HG02588 (cell line): Measurements from ENCODE around the gene TREM1.
"Not testable (repeated sequence)": the region's sequence is repeated elsewhere in the genome, so short reads cannot be mapped to it uniquely, and the experiment has no call there.

Source experiments
- ATAC-seq: cut with Tn5 transposase; IDR thresholded peaks from one replicate; pipeline ENCODE4 v1.9.1; 2021; ENCODE audit warnings: mild to moderate bottlenecking, moderate library complexity; ENCODE audit not compliant: unreplicated experiment

Gene TREM1

DNA sequence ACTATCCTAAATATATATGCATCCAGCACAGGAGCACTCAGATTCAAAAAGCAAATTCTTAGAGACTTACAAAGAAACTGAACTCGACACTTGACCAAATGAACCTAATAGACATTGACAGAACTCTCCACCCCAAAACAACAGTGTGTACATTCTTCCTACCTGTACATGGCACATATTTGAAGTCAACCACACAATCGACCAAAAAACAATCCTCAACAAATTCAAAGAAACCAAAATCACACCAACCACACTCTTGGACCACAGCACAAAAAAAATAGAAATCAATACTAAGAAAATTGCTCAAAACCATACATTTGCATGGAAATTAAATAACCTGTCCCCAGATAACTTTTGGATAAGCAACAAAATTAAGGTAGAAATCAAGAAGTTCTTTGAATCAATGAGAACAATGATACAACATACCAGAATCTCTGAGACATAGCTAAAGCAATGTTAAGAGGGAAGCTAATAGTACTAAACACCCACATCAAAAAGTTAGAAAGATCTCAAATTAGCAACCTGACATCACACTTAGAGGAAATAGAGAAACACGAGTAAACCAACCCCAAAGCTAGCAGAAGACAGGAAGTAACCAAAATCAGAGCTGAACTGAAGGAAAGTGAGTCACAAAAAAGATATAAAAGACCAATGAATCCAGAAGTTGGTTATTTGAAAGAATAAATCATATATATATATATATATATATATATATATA, 12.5 kb upstream of the TREM1 start:
- no peak for ATAC-seq

DNA sequence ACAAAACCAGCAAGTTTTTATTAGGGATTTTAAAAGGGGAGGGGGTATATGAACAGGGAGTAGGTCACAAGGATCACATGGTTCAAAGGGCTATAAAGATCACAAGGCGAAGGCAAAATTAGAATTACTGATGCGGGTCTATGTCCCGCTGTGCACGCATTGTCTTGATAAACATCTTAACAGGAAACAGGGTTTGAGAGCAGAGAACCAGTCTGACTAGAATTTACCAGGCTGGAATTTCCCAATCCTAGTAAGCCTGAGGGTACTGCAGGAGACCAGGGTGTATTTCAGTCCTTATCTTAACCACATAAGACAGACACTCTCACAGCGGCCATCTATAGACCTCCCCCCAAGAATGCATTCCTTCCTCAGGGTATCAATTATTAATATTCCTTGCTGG, 10.8 kb upstream of the TREM1 start:
- not testable (repeated sequence) for ATAC-seq

DNA sequence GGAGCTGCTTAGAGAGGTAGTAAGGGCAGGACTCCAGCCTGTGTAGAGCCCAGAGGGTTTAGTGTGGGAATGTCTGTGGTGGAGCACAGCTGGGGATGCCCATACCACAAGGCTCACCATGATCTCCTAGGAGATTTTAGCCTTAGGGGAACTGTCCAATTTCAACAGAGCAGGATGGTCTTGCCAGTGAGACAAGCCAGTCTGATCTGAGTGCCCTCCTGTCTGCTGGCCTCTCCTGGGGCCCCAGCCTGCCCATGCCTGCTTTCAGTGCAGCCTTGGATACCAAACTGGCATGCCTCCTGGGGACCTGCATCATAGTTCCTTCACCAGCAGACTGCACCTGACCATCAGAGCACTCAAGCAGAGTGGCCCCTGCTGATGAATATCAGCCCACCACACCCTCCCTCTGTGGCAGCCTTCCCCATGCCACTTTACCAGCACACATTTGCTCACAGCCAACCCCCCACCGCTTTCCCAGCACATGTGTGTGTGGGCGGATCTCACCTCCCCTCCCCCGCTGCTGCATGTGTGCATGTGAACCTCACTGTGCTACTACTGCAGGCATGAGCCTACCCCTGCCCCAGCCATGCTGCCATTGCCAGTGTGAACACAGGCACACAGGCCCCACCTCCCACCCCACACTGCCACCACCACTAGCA, 7.9 kb upstream of the TREM1 start:
- ATAC-seq, result no peak

DNA sequence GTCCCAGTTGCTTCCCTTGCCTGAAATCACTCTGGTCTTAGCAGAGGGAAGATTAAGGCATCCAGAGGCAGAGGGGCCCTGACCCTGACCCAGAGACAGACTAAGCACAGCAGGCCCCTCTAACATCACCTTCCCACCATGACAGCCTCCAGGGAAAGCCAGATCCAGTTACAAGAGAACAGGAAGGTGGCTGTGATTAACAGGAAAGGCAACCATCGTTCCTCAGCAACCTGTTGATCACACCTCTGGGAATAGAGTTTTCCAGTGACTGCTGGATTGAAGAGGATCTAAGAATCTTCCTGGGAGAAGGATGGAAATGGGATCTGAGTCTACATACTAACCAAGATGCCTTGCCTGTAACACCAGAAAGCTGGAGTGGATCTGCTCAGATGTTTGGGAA, 5.2 kb upstream of the TREM1 start:
- ATAC-seq, result no peak

DNA sequence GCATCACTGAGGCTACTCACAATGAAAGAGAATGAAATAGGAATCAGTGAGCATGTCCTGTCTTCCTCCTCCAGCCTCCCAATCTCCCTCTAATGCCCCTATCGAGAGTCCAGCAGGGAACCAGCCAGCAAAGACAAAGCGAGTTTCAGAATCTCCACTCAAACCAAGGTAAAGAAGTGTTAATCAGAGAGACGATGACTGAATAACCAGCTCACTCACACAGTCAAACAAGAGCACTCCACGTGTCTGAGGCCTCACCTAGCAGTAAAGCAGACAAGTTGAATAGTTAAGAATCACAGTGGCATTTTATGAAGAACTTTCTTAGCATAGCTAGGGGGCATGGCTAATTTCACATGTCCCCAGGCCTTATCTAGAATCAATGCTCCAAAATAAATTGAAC, 3.3 kb upstream of the TREM1 start:
- ATAC-seq, result no peak

DNA sequence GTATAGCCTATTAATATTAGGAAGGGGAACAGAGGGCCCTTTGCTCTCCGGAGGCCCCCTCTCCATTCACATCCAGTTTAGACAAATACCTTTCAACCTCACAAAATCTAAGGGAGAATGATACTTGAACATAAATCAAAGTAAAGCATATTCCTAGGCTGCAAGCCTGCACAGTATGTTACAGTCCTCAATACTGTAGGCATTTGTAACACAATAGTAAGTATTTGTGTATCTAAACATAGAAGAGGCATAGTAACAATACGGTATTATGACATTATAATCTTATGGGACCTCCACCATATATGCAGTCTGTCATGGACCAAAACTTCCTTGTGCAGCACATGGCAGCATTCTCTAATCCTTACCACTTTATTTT, 2.3 kb upstream of the TREM1 start:
- ATAC-seq, result no peak

DNA sequence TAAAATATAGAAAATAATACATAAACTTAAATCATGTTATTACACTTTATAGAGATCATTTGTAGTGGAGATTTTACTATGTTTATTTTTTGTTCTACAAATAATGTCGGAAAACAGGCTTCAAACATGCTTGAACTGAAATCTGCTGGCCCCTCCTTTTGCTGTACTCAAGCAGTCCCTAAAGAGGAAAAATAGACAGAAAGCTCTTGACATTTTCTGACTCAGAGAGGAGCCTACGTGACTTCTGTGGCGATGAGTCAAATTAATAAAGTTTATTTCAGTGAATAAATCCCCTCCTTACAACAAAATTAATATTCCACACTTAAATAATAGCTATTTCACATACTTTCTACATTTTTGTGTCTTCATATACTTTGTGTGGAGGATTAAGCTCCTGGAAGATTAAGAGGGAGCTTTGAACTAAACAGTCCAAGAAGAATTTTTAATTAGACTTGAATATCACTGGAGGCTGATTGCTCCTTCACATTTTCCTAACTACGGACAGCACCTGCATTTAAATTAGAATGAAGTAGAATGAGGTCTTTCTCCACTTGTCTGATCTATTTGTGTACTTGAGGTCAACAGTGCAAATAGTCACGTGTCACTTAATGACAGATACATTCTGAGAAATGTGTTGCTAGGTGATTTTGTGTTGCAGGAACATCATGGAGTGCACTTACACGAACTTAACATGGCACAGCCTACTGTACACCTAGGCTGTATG, 1.7 kb upstream of the TREM1 start:
- ATAC-seq, result no peak

DNA sequence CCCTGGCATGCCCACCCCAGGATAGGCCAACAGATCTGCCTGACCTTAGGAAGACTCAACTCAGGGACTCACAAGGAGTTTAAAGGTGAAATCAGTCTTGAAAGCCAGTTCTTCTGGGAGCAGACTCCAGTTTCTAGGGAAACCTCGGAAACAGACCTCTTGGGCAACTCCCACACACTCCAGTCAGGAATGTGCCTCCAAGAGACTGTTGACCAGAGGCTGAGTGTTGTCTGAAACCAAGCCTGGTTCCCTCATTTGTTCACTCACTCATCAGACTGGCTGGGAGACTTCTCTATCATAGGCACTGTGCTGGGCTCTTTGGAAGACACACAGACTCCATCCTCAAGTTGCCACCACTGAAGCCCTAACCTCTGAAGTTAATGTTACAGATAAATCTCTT, 1.8 kb downstream of the TREM1 start:
- no peak for ATAC-seq

DNA sequence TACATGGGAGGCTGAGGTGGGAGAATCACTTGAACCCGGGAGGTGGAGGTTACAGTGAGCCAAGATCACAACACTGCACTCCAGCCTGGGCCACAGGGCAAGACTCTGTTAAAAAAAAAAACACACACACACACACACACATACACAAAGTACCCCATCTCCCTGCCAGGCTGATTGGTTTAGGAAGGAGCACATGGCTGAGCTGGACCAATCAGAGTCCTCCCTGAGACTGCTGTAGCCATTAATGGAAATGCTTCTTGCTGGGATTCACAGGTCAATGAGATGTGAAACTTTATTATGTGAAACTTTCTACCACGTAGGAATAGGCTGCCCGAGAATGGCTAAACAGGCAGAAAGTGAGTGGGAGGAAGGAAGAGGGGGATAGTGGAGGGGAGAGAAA, 2.9 kb downstream of the TREM1 start:
- no peak for ATAC-seq

DNA sequence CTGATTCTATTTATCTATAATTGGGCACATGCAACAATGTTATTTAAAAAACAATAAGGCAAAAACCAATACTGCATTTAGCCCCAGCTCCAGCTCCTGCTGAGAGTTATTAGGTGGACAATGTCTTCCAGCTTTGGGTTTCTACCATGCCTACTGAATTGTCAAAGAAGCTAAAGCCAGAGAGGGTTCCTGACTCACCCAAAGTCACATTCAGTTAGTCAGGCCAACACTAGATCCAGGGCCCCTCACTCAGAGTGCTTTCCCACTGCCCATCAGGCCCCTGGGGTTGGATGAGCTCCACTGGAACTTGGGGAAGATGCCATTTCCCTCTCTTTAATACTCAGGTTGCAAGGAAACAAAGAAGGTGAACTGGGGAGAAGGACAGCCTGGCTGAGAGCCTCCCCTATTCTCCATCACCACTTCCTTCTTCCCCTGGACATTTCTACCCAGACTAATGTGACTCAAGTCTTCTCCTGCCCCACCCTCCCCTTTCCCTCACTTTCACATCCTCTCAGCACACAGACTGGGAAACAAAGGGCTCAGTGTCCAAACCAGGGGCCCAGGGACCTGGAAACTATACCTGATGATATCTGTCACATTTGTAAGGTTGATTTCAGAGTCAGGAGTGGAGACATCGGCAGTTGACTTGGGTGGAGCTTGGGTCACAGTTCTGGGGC, 6.0 kb downstream of the TREM1 start:
- no peak for ATAC-seq

DNA sequence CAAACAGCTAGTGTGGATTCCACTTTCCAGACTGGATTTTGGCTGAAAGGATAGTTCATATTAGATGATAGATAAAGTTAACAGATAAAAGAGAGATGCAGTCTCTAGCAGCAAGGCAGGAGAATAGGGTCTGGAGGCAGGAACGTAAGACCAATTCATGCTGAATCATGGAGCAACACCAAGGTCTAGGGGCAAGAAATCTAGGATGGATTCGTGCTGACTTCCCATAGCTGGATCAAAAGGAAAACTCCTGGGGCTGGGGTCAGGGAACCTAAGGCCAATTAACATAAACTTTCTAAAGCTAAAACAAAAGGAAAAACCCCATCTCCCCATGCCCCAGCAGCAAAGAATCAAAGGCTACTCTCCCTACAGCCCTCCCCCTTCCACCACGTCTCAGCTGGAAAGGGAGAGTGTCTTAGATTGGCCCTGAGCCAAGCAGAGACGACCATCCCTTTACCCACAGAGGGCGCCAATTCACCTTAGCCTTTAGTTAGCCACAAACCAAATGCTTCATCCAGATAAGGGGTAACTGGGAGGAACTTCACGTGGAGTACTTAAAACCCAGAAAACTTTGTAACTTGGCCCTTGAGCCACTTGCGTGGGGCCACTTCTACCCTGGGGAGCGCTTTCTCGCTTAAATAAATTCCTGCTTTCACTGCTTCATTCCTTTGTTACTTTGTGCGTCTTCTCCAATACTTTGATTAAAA, 7.6 kb downstream of the TREM1 start:
- no peak for ATAC-seq

DNA sequence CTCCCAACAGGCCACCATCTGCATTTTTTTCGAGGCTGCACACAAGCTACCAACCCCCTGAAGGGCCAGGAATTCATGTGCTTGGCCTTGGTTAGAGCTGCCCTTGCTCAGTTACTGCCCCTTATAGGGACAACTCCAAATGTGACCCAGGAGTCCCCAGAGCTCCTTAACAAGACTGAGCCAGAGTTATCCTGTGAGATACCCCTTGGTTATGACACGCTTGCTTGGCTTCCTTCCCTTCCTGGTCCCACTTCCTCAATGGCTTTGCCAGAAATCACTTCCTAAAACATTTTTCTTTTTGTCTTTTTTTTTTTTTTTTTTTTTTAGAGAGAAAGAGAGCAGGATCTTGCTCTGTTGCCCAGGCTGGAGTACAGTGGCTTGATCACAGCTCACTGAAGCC, 8.9 kb downstream of the TREM1 start:
- no peak for ATAC-seq

DNA sequence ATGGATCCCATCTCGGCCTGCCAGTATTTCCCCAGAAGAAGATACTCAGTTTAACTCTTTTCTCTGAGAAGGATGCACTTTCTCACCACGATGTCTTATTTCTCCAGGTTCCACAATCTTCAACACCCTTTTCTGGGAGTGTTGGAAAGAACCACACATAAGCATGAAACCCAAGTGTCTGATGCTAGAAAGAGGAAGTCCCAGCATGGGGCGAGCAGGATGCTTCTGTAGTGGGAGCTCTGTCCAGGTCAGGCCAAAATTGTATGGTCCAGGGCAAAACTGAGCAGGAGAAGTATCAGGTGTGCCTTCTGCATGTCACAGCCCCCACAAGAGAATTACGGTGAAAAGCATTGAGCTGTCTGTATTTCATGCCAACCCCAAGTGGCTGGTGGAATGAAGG, 11.0 kb downstream of the TREM1 start:
- ATAC-seq, result no peak

DNA sequence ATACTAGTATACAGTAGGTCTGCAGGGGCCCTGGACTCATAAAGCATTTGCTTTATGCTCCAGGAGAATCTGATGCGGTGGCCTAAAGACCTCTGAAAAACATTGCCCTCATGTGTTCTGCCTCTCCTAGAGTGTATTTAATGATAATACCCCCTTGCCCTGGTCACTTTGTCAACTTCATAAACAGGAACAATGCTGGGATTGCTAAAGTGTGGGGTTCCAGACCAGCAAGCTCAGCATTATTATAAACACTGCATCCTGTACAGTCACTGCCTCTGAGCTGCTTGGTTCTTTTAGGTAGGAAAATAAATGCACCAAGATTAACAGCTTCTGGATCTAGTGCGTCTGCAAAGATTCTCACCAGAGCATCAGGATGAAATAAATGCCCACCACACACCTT, 12.2 kb downstream of the TREM1 start:
- no peak for ATAC-seq

DNA sequence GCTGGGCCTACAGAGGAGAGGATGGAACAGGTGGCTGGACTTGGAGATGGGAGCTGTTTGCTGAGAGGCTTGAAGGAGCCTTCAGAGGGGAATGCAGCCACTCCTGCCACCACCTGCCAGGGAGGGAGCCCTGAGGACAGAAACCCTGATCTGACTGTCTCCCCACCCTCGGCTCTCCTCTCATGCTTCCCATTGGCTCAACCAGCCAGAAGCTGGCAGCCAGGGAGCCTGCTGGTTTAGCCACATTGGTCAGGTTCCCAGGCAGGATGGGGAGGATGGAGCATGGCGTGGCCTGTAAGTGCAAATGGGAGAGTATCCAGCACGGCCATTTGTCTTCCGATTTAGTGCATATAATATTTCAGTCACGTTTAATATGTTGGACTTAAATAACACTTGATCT, 12.8 kb downstream of the TREM1 start:
- no peak for ATAC-seq

DNA sequence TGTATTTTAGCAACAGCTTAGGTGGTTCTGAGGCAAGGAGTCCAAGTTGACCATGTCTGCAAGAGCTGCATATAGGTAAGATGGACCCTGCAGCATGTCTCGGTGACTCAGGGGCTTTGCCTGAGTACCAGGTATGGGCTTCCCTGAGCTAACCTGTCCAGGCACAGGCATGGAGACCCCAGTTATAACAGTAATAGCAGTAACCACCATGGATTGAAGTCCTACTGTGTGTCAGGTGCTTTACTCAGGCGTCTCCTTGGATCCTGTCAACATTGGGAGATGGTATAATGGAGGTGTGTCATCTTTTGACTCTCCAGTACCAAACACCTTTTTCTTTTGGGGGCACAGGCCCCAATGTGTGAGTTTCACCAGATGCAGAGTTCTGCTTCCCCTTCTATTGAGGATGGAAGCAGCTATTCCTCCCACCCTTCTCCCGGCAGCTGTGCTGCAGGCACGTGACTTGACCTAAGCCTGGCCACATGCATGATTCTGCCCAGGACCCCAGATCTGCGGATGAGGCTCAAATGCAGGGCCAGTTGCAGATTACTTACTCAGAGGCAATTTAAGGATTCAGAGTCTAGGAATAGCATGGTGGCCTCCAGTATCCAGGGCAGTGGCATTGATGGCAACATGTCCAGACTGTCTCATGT, 13.8 kb downstream of the TREM1 start:
- ATAC-seq, result no peak

DNA sequence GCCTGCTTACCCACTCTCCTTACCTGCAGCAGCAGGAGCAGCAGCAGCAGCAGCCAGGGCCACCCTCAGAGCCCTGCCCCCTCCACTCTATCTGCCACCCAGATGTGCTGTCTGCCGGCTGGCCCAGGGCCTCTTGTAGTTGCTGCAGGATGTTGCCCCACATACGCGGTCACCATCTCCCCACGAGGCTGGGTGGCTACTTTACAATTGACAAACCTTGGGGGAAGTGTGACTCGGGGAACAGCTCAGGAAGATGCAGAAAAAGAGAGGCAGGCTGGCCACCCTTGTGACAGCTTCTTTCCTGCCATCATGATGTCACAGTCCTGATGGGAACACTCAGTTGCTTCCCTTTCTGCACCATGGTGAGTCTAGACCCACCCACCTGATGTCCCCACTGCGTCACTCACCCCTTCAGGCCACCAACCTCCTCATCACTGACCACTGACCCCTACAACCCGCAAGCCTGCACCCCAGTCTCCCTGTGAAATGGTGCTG, 14.5 kb downstream of the TREM1 start:
- no peak for ATAC-seq

DNA sequence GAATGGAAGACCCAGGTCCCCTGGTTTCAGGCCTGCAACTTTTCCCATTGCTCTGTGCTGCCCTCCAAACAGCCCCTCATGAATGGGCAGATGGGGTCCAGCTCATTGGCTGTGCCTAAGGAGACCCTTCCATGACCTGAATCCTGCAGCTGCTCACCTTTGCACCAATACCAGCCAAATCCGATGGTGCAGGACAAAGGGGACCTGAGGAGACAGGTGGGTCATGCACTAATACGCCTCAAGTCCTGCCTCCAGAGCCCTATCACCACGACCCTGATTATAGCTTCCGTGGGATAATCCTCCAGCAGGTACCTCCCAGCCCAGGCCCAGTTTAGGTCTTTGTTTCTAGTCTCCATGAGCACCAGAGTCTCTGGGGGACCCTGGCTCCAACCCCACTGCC, 16.8 kb downstream of the TREM1 start:
- ATAC-seq, result no peak

DNA sequence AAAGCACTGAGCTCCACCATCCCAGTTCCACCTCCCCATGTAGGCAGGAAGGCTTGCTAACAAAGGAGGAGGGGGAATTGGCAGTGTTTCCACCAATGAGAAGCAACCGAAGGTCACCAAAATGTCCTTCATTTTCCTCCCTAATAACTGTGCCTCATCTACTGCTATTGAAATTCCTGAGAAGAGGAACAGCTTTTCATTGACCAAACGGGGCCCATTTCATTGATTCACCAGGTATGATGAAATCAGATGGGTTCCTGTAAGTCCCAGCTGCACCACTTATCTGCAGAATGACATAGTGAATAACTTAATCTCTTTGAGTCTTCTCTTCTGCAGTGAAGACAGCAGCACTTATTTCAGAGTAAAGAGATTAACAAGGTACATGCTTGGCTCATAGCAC, 17.3 kb downstream of the TREM1 start:
- no peak for ATAC-seq

DNA sequence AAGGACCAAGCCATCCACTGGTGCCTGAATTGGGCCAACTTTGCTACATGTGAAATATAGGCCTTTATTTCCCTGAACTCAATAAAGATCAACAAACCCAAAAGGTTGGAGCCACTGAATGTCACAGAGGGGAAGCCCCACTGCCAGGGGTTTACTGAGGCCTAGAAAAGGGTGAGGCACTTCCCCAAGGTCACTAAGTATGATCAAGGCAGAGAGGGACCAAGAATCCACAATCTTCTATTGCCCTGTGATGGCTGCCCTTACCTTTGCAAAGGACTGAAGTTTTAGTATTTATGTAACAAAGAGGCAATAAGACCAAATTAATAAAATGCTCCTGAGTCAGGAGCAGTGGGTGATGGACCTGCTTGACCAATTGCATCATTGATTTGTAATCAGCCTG, 18.0 kb downstream of the TREM1 start:
- ATAC-seq, result no peak
